ENCODE results near the gene CCDC136. TPM values are rescaled to one million over a fixed set of nuclear protein-coding genes. Genes with fewer than 3 reads are reported as not detected.

CCDC136 gene
- 6.5 TPM for total RNA-seq
- long read RNA-seq, partial matches to known transcripts, result 2 of 9 reads
- long read RNA-seq, other reads (novel, unspliced or antisense), result 7 of 9 reads

GRCh38 chr7:128791121-128791971, at the start of gene CCDC136:
Gene CCDC136 (plus strand): TSS chr7:128791968. CDS start chr7:128792412, 444 bp downstream.
- peak; percentile 88 for DNase-seq
- peak; percentile 93 for ATAC-seq
- intact Hi-C loops (cut with micrococcal nuclease), result no loop called here

GRCh38 chr7:128742206-128742605, 49.6 kb upstream of the CCDC136 start:
- intact Hi-C loops (cut with micrococcal nuclease), result no loop called here
- ATAC-seq (no peak), DNase-seq (no peak)

GRCh38 chr7:128743112-128743772, 48.5 kb upstream of the CCDC136 start:
- ATAC-seq, result no peak
- DNase-seq, result no peak
- intact Hi-C loops (cut with micrococcal nuclease), result no loop called here

- ATAC-seq (no peak), DNase-seq (no peak)
- intact Hi-C loops (cut with micrococcal nuclease), result no loop called here
Measured at GRCh38 chr7:128744366-128744905, 47.3 kb upstream of the CCDC136 start.

- no peak for ATAC-seq
- intact Hi-C loops (cut with micrococcal nuclease), result no loop called here
Measured at GRCh38 chr7:128745706-128746105, 46.1 kb upstream of the CCDC136 start.

GRCh38 chr7:128747327-128748079, 44.3 kb upstream of the CCDC136 start:
- DNase-seq (no peak), ATAC-seq (no peak)
- intact Hi-C loops (cut with micrococcal nuclease), result no loop called here

More at GRCh38 chr7:128745706-128746105, 46.1 kb upstream of the CCDC136 start:
- no peak for DNase-seq

GRCh38 chr7:128752251-128752650, 39.5 kb upstream of the CCDC136 start:
- ATAC-seq, result peak; percentile 51
- no peak for DNase-seq
- intact Hi-C loops (cut with micrococcal nuclease), result no loop called here

- ATAC-seq (peak; percentile 14), DNase-seq (no peak)
- intact Hi-C loops (cut with micrococcal nuclease), result no loop called here
Measured at GRCh38 chr7:128755075-128755818, 36.5 kb upstream of the CCDC136 start.

- ATAC-seq, result peak; percentile 69
- intact Hi-C loops (cut with micrococcal nuclease), result no loop called here
Measured at GRCh38 chr7:128755819-128756476, 35.8 kb upstream of the CCDC136 start.

GRCh38 chr7:128757203-128757602, 34.6 kb upstream of the CCDC136 start:
- ATAC-seq, result no peak

More at GRCh38 chr7:128755819-128756476, 35.8 kb upstream of the CCDC136 start:
- no peak for DNase-seq

GRCh38 chr7:128758553-128758952, 33.2 kb upstream of the CCDC136 start:
- DNase-seq (no peak), ATAC-seq (no peak)
- intact Hi-C loops (cut with micrococcal nuclease), result no loop called here

More at GRCh38 chr7:128757203-128757602, 34.6 kb upstream of the CCDC136 start:
- intact Hi-C loops (cut with micrococcal nuclease), result no loop called here
- DNase-seq, result no peak

- no peak for ATAC-seq
- intact Hi-C loops (cut with micrococcal nuclease), result no loop called here
- no peak for DNase-seq
Measured at GRCh38 chr7:128759242-128759641, 32.5 kb upstream of the CCDC136 start.

GRCh38 chr7:128763541-128763940, 28.2 kb upstream of the CCDC136 start:
- intact Hi-C loops (cut with micrococcal nuclease), result no loop called here
- DNase-seq (no peak), ATAC-seq (no peak)

GRCh38 chr7:128767475-128768110, 24.2 kb upstream of the CCDC136 start:
- ATAC-seq (peak; percentile 77), DNase-seq (no peak)
- intact Hi-C loops (cut with micrococcal nuclease), result no loop called here

GRCh38 chr7:128770233-128770632, 21.5 kb upstream of the CCDC136 start:
- intact Hi-C loops (cut with micrococcal nuclease), result no loop called here
- ATAC-seq (no peak), DNase-seq (no peak)

- intact Hi-C loops (cut with micrococcal nuclease), result no loop called here
- DNase-seq (no peak), ATAC-seq (peak; percentile 24)
Measured at GRCh38 chr7:128773604-128774003, 18.2 kb upstream of the CCDC136 start.

- intact Hi-C loops (cut with micrococcal nuclease), result no loop called here
- no peak for DNase-seq
- ATAC-seq, result no peak
Measured at GRCh38 chr7:128774029-128774689, 17.6 kb upstream of the CCDC136 start.
